Skin epidermis (tissue), 12 donors: ENCODE results near the gene NOSTRIN.
"Not testable (repeated sequence)": the region's sequence is repeated elsewhere in the genome, so short reads cannot be mapped to it uniquely, and the experiment has no call there.

ENCODE experiments used
- H3K27ac ChIP-seq, 21 experiments: fragments of 200-600 bp; sonication (generic) in 11 of 21; one replicate each; pipeline ENCODE4 v1.5.0; 2020; ENCODE audit warnings: mild to moderate bottlenecking in 3 of 21, inconsistent platforms in 2 of 21, moderate library complexity in 2 of 21
- H3K4me3 ChIP-seq, 7 experiments: fragments of 200-600 bp; sonication (generic) in 2 of 7; one replicate each; pipeline ENCODE4 v1.5.0; 2020; ENCODE audit warnings: inconsistent platforms in 2 of 7, mild to moderate bottlenecking in 2 of 7, moderate library complexity in 1 of 7

Gene NOSTRIN

DNA sequence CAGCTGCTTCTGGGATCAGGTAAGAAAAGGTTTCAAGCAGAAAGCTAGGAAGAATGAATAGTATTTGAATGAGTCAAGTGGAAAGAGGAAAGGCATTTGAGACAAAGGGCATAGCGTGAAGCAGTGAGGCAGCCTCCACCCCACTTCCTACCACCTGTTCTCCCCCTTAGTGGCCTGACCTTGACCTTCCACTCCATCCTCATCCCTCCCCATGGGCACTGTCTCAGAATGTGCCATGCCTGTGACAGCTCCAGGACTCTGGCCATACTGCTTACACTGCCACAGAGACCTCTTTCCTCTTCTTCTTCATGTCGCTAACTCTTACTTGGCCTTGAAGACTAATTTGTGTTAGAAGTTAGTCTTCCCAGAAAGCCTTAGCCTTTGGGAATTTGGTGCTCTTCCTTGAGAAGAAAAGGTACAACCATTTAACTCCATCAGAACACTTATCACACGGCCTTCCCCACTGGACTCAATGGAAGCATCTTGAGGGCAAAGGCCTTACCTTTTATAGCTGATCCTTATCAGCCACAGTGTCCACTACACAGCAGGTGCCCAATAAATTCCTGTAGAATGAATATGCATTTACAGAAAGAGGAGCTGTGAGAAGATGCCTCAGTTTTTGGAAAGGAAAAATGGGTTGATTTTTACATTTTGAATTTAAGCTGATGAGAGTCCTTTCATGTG is 15.2 kb upstream of the NOSTRIN start:
- H3K4me3 ChIP-seq: no peak overlapping the region
- no peak overlapping the region for H3K27ac ChIP-seq

DNA sequence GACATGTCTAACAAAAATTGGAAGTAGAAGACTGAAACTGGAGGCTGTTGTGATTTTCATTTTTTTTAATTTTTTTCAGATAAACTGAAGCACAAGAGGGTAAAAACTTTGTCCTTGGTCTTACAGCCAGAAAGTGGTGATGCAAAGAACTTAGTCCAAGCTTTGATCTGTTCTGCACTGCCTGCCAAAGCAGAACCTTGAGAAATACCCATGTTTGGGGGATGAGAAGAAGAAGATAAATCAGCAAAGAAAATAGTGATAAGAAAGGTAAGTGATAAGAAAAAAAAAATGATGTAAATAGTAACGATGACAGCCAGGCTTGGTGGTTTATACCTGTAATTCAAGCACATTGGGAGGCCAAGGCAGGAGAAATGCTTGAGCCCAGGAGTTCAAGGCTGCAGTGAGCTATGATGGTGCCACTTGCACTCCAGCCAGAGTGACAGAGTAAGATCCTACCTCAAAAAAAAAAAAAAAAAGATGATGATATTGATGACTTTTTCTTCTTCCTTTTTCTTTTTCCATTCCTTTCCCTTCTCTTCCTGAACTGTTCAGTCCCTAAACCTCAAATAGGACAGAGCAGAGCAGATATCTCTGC is 14.6 kb upstream of the NOSTRIN start:
- H3K4me3 ChIP-seq: no peak overlapping the region

DNA sequence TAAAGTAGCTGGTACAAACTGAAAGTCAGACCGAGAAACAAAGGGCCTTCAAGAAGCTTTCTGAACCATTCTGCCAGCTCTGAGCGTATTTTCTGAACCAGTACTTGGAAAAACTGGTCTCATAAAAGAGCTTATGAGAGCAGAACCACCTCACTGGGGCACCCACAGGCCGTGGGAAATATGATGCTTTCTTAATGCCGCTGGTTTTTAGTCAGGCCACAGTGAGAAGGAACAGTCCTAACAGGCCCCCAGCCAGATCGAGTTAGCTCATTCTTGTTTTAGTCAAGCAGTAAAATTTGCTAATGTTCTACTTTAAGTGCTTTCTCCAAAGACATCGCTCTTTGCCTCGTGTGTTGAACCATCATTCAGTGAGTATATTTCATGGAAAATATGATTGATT is 12.7 kb upstream of the NOSTRIN start:
- Histone ChIP-seq H3K4me3 (no peak overlapping the region), H3K27ac (no peak overlapping the region)

More for the DNA sequence above, 14.6 kb upstream of the NOSTRIN start:
- H3K27ac ChIP-seq: no peak overlapping the region

DNA sequence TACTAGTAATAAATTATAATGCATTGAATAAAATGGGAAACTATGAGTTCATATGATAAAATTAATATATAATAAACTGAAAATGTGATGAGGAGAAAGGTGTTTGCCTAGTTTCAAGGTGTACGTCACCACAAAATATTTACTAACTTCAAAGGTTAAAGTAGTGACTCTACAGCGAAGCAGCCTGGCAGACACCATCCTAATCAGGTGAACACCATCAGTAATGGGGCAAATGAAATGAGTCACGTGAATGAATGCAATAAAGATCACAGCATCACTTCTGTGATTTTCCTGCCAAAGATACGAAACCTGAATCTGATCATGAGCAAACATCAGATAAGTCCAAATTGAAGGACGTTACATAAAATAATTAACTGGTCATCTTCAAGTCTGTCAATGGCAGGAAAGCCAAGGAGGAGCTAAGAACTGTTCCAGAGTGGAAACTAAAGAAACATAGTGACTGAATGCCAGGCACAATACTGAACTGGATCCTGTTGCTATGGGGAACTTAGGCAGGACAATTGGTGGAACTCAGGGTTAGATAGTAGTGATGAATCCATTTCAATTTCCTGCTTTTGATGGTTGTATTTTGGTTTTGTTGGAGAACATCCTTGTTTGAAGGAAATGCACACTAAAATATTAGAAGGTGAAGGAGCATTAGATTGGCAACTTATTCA is 12.1 kb upstream of the NOSTRIN start:
- H3K4me3 ChIP-seq: no peak overlapping the region
- no peak overlapping the region for H3K27ac ChIP-seq

DNA sequence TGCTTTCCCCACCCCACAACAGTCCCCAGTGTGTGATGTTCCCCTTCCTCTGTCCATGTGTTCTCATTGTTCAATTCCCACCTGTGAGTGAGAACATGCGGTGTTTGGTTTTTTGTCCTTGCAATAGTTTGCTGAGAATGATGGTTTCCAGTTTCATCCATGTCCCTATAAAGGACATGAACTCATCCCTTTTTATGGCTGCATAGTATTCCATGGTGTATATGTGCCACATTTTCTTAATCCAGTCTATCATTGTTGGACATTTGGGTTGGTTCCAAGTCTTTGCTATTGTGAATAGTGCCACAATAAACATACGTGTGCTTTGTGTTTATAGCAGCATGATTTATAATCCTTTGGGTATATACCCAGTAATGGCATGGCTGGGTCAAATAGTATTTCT is 11.3 kb upstream of the NOSTRIN start:
- not testable (repeated sequence) for H3K27ac ChIP-seq

DNA sequence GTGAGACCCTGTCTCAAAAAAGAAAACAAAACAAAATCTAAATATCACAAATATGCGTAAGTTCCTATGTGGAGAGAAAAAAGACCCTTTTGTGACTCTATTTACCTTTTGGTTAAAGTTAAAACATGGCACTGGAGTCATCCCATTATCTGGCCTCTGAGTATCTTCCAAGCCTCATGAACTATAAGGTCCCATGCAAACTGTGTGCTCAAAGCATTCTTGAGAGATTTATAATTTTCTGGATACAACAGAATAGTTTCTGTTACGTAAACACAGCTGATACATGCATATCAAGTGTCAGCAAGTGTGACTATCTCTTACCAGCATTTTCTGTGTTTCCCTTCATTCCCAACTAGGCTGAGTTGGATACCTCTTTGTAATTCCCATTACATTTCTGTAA is 8.8 kb upstream of the NOSTRIN start:
- H3K4me3 ChIP-seq: no peak overlapping the region
- H3K27ac ChIP-seq: no peak overlapping the region

More for the DNA sequence above, 11.3 kb upstream of the NOSTRIN start:
- H3K4me3 ChIP-seq: not testable (repeated sequence)

DNA sequence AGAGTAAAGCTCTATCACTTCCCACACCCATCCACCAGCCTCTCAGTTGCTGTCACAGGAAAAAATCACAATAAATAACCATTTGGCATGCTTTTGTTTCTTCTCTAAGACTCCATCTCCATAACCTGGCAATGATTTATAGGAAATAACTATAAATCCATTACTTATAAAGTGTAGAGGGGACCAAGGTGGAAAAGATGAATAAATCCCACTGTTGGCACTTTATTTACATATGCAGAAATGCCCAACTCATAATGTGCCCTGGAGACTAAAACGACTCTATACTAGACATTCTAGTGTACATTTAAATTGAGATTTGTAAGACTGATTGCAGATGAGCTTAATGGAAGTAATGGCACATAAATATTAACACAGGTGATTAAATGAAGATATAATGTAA is 7.5 kb upstream of the NOSTRIN start:
- Histone ChIP-seq H3K27ac (no peak overlapping the region), H3K4me3 (no peak overlapping the region)

DNA sequence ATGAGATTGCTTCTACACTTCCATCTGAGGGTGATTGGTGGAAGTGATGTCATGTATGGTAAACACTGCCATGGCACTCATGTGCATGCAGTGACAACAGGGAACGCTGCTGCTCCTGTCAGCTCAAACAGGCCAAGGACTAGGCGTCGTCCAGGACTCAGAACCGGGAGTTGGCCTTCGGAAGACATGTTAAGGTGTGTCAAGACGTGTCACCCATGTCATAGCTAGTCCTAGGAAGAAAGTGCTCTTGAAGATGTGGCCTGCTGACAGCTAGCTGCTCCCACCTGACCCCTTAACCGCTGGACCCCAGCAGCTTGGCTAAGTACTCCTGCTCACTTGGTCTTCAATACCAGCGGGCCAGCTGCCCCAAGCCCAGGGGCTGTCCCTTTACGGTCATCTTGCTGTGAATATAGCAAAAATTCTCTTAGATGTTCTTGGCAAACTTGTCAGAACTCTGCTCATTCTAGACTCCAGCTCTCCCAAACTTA is 6.3 kb upstream of the NOSTRIN start:
- no peak overlapping the region for H3K4me3 ChIP-seq
- H3K27ac ChIP-seq: peak overlapping the region in 4 of 21 experiments; percentile 9 to 61 (median 56)

DNA sequence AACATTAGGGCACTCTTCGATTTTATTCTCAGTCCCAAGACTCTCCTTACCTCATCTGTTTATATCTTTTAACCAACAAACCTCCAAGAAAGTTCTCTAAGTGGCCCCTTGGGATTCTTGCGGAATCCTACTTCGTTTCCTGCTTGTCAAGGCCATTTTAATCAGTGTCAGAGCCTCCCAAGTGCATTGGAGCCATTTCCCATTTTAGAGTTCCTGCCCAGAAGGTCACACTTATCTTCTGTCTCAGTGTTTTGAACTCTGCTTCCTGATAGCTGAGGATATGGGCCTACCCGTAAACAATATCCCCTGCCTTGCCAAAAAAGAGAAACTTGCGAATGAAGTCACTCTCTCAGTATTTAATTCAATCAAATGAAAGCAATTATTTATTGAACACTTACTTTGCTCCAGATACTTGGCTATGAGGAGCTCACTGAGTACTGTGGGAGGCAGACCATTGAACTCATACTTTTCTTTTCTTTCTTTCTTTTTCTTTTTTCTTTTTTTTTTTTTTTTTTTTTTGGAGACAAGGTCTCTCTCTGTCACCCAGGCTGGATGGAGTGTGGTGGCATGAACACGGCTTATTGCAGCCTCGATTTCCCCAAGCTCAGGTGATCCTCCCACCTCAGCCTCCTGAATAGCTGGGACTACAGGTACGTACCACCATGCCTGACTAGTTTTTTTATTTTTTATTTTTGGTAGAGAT is 5.7 kb upstream of the NOSTRIN start:
- H3K27ac ChIP-seq: peak overlapping the region in 3 of 21 experiments; percentile 9 to 61 (median 60)
- H3K4me3 ChIP-seq: no peak overlapping the region

DNA sequence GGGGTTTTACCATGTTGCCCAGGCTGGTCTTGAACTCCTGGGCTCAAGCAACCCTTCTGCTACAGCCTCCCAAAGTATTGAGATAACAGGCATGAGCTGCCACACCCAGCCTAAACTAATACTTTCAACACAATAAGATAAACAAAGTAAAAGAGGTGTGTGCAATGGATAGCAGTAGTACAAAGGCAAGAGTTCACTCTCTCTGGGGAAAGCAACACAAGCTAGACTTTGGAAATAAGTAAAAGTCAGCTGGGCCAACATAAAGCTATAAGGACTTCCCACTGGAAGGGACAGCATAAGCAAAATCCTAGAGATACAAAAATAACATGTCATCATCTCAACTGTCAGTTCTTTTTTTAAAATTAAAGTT is 5.2 kb upstream of the NOSTRIN start:
- no peak overlapping the region for H3K27ac ChIP-seq
- no peak overlapping the region for H3K4me3 ChIP-seq

DNA sequence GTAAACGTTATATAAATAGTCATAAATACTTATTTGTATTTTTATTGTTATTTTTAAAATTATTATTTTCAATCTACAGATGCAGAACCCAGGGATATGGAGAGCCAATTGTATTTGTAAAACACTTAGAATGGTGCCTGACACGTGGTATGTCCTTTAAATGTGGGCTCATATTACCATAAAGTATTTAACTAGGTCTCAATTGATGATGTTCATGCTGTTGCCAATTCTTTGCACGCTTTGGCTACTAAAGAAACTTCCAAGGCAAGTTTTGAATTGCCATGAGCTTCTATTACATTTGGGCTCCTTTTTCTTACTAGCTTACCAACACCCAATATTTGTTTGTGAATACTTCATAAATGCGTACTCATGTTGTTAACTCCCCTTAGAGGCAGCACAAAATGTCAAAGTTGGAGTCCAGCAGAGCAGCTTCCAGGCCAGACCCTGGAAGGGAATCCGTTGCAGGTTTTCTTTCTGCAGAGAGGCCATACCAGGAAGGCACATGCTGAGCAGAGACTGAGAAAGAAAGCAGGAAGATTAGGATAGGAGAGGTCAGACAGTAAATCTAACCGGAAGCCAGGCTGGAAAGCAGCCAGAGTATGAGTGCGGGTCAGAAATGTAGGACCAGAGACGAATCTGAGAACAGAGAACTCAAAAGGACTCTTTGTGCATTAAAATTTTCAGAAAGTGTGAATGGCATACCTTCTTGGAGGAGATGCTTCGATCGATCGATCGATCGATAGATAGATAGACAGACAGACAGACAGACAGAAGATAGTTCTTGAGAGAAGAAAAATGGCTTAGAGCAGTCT is 4.2 kb upstream of the NOSTRIN start:
- no peak overlapping the region for H3K4me3 ChIP-seq
- H3K27ac ChIP-seq: no peak overlapping the region

DNA sequence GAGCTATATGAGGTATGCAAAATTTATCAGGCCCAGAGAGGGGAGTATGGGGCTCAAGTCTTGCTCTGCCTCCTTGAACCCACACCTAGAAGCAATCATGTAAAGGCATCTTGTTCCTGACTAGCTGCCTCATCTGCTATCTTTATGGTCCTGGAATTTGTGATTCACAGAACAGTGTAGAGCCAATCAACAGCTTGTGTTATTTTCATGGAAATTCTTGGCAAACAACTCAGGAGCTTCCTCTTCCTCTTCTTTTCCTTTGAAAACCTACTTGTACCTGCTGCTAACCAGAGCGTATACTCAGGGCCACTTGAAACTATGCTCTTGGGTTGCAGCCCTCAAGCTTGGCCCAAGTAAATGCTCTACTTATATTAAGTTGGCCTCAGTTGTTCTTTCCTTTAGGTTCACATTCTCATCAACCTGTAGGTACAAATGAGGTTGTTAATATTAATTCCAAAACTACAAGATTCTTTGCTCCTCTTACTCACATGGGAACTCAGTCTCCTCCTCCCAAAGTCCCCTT is 3.5 kb upstream of the NOSTRIN start:
- no peak overlapping the region for H3K27ac ChIP-seq
- no peak overlapping the region for H3K4me3 ChIP-seq

DNA sequence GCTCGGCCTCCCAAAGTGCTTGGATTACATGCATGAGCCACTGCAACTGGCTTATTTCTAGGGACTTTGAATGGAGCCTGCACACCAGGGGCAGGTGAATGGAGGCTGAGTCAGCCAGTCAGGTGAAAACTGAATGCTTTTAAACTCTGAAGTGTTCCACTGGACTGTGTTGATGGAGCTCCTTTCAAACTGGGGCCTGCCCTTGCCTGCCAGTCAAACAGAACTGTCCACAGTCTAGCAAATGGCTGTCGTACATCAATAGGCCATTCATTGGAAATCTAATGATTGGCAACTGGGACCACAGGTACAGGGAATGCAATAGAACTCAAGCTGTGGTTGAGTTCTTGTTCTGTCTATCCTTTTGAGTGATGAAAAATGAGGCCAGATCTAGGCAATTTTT is 966 bp upstream of the NOSTRIN start:
- H3K4me3 ChIP-seq: no peak overlapping the region
- peak overlapping the region in 4 of 21 experiments; percentile 43 to 74 (median 63) for H3K27ac ChIP-seq

DNA sequence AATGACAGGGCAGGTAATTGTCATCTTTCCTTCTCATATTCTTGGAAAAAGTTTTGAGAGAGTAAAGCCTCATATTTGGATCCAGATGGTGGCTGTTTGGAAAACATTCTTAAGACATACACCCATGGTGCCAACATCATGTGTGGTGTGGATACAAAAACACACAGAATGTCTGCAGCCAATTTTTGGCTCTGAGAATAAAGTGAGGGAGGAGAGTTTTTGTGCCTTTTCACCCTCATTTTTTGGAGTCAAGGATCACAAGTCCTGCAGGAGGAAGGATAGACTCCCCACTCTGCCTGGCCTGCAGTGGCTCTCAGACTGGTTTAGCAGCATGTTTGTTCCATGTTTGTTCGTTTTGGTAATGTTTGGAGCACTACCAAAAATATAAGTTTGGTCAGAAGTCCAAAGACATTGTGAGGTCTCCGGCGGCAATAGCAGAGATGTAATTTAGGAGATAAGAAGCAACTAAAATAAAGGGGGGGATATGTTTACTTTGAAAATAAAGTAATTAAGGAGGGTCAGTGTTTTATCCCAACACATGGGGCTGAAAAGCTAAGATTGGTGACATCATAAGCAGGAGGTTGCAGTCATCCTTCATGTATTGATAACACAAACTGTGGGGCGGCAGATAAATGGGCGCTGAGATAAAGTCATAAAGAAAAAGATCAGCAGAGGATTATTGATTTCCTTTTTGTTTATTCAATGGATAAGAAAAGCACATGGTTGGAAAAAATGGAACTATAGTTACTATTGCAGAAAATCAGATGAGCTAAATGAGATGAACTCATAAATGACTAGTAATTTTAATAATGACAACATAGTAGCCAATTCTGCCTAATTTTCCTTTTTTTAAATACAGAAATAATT is 655 bp downstream of the NOSTRIN start:
- Histone ChIP-seq H3K27ac (peak overlapping the region in 7 of 21 experiments; percentile 1 to 74 (median 65)), H3K4me3 (peak overlapping the region in 1 of 7 experiments; percentile 14)

DNA sequence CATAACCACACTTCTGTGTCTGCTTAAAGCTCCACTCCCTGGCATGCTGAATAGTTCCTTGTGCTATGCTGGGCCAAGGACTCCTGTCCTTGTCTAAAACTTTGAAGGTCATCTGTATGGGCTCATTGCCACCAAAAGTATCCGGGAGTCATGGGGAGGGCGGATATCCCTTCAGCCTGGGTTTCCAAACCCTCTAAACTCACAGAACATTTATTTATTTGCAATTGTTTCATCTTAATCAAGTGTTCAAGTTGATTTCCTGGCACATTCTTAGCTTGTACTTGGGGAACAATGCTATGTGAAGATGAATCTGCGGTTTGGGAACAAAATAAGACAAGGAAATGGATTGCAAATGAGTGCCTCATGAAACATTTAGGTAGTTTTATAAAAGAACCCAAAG is 1.8 kb downstream of the NOSTRIN start:
- peak overlapping the region in 4 of 21 experiments; percentile 55 to 71 (median 66) for H3K27ac ChIP-seq
- peak overlapping the region in 1 of 7 experiments; percentile 14 for H3K4me3 ChIP-seq

DNA sequence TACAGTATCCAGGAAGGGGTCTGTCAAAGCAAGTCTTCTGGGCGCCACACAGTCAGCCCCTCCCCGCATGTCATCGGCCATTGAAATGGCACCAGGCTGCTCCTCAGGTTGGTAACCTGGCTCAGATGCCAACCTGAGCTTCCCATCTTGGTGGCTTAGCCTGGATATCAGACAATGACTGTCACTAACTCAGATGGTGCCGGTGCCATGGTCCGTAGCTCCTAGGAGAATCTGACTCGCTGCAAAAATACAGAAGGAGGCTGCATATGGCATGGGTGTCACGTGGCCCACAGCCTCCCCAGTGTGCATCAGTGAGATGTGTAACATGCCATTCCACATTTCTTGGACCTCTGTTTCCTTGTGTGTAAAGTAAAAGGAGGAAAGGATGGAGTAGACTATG is 3.2 kb downstream of the NOSTRIN start:
- H3K4me3 ChIP-seq: no peak overlapping the region
- H3K27ac ChIP-seq: no peak overlapping the region

DNA sequence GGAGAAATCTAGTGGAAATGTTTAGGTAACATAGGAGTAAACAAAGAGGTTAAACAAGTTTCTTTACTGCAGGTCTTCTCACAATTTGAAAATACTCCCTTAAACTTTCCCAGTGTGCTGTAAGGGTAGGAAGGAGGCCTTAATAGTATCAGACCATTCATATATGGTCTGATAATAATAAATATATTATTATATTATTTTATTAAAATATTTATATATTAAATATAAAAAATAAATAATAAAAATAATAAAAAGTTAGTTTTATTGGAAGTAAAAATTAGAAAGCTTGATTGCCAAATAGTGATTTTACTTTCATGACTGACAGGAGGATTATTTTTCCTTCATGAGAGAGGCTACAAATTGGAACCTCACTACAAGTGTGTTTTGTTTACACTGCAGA is 7.1 kb downstream of the NOSTRIN start:
- Histone ChIP-seq H3K4me3 (no peak overlapping the region), H3K27ac (no peak overlapping the region)

DNA sequence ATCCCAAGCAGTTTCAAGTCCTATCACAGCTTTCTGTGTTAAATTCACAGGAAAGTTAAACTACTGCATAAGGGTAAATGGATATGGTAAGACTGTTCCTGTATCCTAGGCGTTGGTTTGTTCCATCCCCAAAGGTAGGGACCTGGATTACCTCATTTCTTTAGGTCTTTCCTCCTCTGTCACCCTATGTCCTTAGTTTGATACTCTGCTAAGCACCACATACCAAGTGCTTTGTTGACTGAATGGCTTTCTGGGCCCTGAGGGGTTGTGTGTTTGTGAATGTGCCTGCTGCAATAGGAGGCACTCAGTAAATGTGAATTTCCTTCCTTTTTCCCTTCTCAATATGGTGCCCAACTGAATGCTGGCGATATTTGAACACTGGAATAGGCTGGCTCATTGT is 7.8 kb downstream of the NOSTRIN start:
- no peak overlapping the region for H3K27ac ChIP-seq
- H3K4me3 ChIP-seq: no peak overlapping the region
